Peyer's patch (tissue), 4 donors: ENCODE data around the gene DNAI1. TPM values are rescaled to one million over a fixed set of nuclear protein-coding genes. Genes with fewer than 3 reads are reported as not detected.
A peak's percentile ranks its signal among the peaks of the same experiment; 100 is the strongest.

Experiments used
- DNase-seq, 3 donors: peaks; one replicate each; pipeline ENCODE4 v3.0.0-alpha.2; 2017 to 2019
- H3K27ac ChIP-seq, 4 donors: fragments of 200-600 bp; sonication (generic); one replicate each; pipeline ENCODE4 v1.5.1; 2016 to 2019
- H3K27me3 ChIP-seq, 2 donors: fragments of 200-600 bp; sonication (generic); one replicate each; pipeline ENCODE4 v1.5.1; 2019
- H3K36me3 ChIP-seq, 3 donors: fragments of 200-600 bp; sonication (generic); one replicate each; pipeline ENCODE4 v1.5.1; 2016 to 2019
- H3K4me1 ChIP-seq, 4 donors: fragments of 200-600 bp; sonication (generic); one replicate each; pipeline ENCODE4 v1.5.1; 2016 to 2019
- H3K4me3 ChIP-seq, 4 donors: fragments of 200-600 bp; sonication (generic); 1 replicate in 3 of 4; 2 replicates in 1 of 4; pipeline ENCODE4 v1.5.1; 2016 to 2019; ENCODE audit warnings: mild to moderate bottlenecking in 1 of 4
- H3K9me3 ChIP-seq, 4 donors: fragments of 200-600 bp; sonication (generic); one replicate each; pipeline ENCODE4 v1.5.1; 2016 to 2019; ENCODE audit warnings: mild to moderate bottlenecking in 1 of 4
- CTCF ChIP-seq, 6 experiments: fragments of 450-650 bp in 4 of 6; fragments of 200-600 bp in 2 of 6; sonication (generic) in 1 of 6; IDR thresholded peaks; one replicate each; pipeline ENCODE4 v1.5.1; 2017 to 2019; ENCODE audit warnings: antibody characterized with exemption in 6 of 6, mild to moderate bottlenecking in 3 of 6, moderate library complexity in 1 of 6
- POLR2A ChIP-seq, 2 donors: fragments of 450-650 bp; IDR thresholded peaks; one replicate each; pipeline ENCODE4 v1.5.1; 2017; ENCODE audit warnings: antibody characterized with exemption in 2 of 2, mild to moderate bottlenecking in 2 of 2, moderate library complexity in 2 of 2
- total RNA-seq, 4 donors: library from RNA; depleted of rRNA; stranded (reverse); fragments of >200 nt; gene quantifications; one replicate each; pipeline ENCODE4 v1.1.0, GENCODE V29; 2016

Gene DNAI1
- total RNA-seq, 4 donors from 2014 or later, result not detected

- Histone ChIP-seq H3K4me3 (peak overlapping the region in 2 of 4 donors; percentile 12 to 94), H3K27ac (no peak overlapping the region)
- no peak for TF ChIP-seq CTCF (IDR thresholded peaks at IDR 0.05)
- TF ChIP-seq POLR2A (IDR thresholded peaks at IDR 0.05), result no peak
Observed at GRCh38 chr9:34458959-34459340, 345 bp downstream of the DNAI1 start.

GRCh38 chr9:34459356-34459755 lies 751 bp downstream of the DNAI1 start:
- no peak for DNase-seq

More at GRCh38 chr9:34458959-34459340, 345 bp downstream of the DNAI1 start:
- H3K27me3 ChIP-seq, result no peaks in the 10 kb centered on the region
- H3K36me3 ChIP-seq, result no peaks in the 10 kb centered on the region
- H3K9me3 ChIP-seq, result no peaks in the 10 kb centered on the region
- DNase-seq, result no peak
- H3K4me1 ChIP-seq, result peaks cover 0 to 14% (median 6%) of the 10 kb centered on the region in 4 donors

GRCh38 chr9:34459941-34460340 lies 1.3 kb downstream of the DNAI1 start:
- Histone ChIP-seq H3K36me3 (no peaks in the 10 kb centered on the region), H3K27ac (no peak overlapping the region), H3K4me3 (no peak overlapping the region), H3K27me3 (no peaks in the 10 kb centered on the region), H3K4me1 (peaks cover 0 to 14% (median 6%) of the 10 kb centered on the region in 4 donors), H3K9me3 (no peaks in the 10 kb centered on the region)
- DNase-seq, result no peak
- TF ChIP-seq CTCF (IDR thresholded peaks at IDR 0.05) (no peak), POLR2A (IDR thresholded peaks at IDR 0.05) (no peak)

More at GRCh38 chr9:34459356-34459755, 751 bp downstream of the DNAI1 start:
- Histone ChIP-seq H3K9me3 (no peaks in the 10 kb centered on the region), H3K4me1 (peaks cover 0 to 14% (median 6%) of the 10 kb centered on the region in 4 donors), H3K27me3 (no peaks in the 10 kb centered on the region), H3K27ac (no peak overlapping the region), H3K4me3 (no peak overlapping the region), H3K36me3 (no peaks in the 10 kb centered on the region)
- TF ChIP-seq CTCF (IDR thresholded peaks at IDR 0.05) (no peak), POLR2A (IDR thresholded peaks at IDR 0.05) (no peak)

- no peaks in the 10 kb centered on the region for H3K36me3 ChIP-seq
- H3K4me3 ChIP-seq, result no peak overlapping the region
- no peaks in the 10 kb centered on the region for H3K27me3 ChIP-seq
- H3K4me1 ChIP-seq, result peaks cover 0 to 4% (median 0%) of the 10 kb centered on the region in 4 donors
- no peak for DNase-seq
- H3K9me3 ChIP-seq, result no peaks in the 10 kb centered on the region
- H3K27ac ChIP-seq, result no peak overlapping the region
- TF ChIP-seq POLR2A (IDR thresholded peaks at IDR 0.05) (no peak), CTCF (IDR thresholded peaks at IDR 0.05) (no peak)
Observed at GRCh38 chr9:34463098-34463900, 4.7 kb downstream of the DNAI1 start.

GRCh38 chr9:34463901-34464232 lies 5.3 kb downstream of the DNAI1 start:
- H3K4me1 ChIP-seq, result peaks cover 0 to 2% (median 0%) of the 10 kb centered on the region in 4 donors
- no peak for DNase-seq
- no peak overlapping the region for H3K27ac ChIP-seq
- no peak for TF ChIP-seq POLR2A (IDR thresholded peaks at IDR 0.05)
- TF ChIP-seq CTCF (IDR thresholded peaks at IDR 0.05), result no peak
- no peaks in the 10 kb centered on the region for H3K9me3 ChIP-seq
- H3K4me3 ChIP-seq, result no peak overlapping the region
- no peaks in the 10 kb centered on the region for H3K36me3 ChIP-seq
- no peaks in the 10 kb centered on the region for H3K27me3 ChIP-seq
